ENCODE measurements around the gene GPS1.

DNA sequence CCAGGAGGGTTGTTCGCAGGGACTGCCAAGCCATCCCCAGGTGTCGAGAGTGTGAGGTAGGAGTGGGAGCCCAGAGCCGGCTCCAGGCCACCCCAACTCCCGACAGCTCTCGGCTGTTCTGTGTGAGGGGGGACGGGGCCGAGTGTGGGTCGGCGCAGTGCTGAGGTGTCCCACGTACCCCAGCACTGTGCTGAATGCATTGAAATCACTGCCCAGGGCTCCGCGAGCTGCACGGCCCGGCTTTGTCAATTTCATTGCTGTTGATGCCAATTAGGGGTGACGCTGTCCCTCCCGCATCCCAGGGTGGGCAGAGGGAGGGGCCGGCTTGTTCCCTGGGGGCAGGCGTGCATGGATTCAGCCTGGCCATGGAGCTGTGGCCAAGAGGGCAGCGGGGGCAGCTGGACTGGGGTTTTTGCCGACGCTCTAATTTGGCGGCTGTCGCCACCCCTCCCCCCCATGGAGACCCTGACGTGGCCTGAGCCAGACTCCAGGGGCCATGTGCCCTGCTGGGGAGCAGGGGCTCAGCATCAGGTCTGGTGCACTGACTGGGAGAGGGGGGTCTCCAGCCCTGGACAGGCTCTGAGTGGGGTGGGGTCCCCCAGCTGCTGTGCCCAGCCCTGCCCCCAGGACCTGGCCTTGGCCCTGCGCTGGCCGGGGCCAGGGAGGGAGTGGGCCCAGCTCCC is 43.3 kb upstream of the GPS1 start:
- TF ChIP-seq CHD1 (IDR thresholded peaks at IDR 0.05; ENCODE audit: low read depth, low read length) (no peak), CTCF (conservative IDR thresholded peaks at IDR 0.05; ENCODE audit: low read depth, low read length) (no peak), POLR2A (IDR thresholded peaks at IDR 0.05; ENCODE audit: low read depth, low read length) (no peak), FOS (IDR thresholded peaks at IDR 0.05; ENCODE audit: low read depth, low read length) (no peak)
- TF ChIP-seq, protein P1, sequence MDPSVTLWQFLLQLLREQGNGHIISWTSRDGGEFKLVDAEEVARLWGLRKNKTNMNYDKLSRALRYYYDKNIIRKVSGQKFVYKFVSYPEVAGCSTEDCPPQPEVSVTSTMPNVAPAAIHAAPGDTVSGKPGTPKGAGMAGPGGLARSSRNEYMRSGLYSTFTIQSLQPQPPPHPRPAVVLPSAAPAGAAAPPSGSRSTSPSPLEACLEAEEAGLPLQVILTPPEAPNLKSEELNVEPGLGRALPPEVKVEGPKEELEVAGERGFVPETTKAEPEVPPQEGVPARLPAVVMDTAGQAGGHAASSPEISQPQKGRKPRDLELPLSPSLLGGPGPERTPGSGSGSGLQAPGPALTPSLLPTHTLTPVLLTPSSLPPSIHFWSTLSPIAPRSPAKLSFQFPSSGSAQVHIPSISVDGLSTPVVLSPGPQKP (IDR thresholded peaks at IDR 0.05; ENCODE audit: borderline replicate concordance, low read depth, low read length) = no peak

Data from IMR-90 (cell line).